22Rv1 (cell line): Measurements from ENCODE around the gene SNX9.

ENCODE experiments used
- CTCF ChIP-seq: fragments of 450-650 bp; IDR thresholded peaks from 2 replicates; pipeline ENCODE4 v1.5.1; 2017; ENCODE audit warnings: mild to moderate bottlenecking
- ZFX ChIP-seq: fragments of 450-650 bp; IDR thresholded peaks from 2 replicates; pipeline ENCODE4 v1.6.1; 2017; ENCODE audit warnings: antibody characterized with exemption, borderline replicate concordance

- TF ChIP-seq ZFX (no peak), CTCF (no peak)
Measured at GRCh38 chr6:157867155-157867559, 44.1 kb downstream of the SNX9 start.
